HG03095 (cell line): ENCODE measurements around the gene XXYLT1.

ENCODE experiments used
- ATAC-seq: cut with Tn5 transposase; IDR thresholded peaks from one replicate; pipeline ENCODE4 v1.9.1; 2021; ENCODE audit warnings: moderate library complexity; ENCODE audit not compliant: unreplicated experiment

Gene XXYLT1

GRCh38 chr3:195071011-195071728 is 199.8 kb downstream of the XXYLT1 start:
- no peak for ATAC-seq

GRCh38 chr3:195070336-195070735 is 200.6 kb downstream of the XXYLT1 start:
- ATAC-seq, result no peak

GRCh38 chr3:195069501-195070251 is 201.3 kb downstream of the XXYLT1 start:
- no peak for ATAC-seq

GRCh38 chr3:195068084-195069080 is 202.6 kb downstream of the XXYLT1 start:
- ATAC-seq, result no peak

GRCh38 chr3:195066441-195066841 is 204.5 kb downstream of the XXYLT1 start:
- ATAC-seq, result no peak

GRCh38 chr3:195065864-195066185 is 205.1 kb downstream of the XXYLT1 start:
- no peak for ATAC-seq

- ATAC-seq, result no peak
Measured at GRCh38 chr3:195065142-195065863, 205.7 kb downstream of the XXYLT1 start.

GRCh38 chr3:195064300-195064931 is 206.5 kb downstream of the XXYLT1 start:
- ATAC-seq, result no peak

GRCh38 chr3:195063581-195064193 is 207.3 kb downstream of the XXYLT1 start:
- ATAC-seq, result no peak

- no peak for ATAC-seq
Measured at GRCh38 chr3:195062866-195063540, 208.0 kb downstream of the XXYLT1 start.

- ATAC-seq, result no peak
Measured at GRCh38 chr3:195061756-195062655, 209.0 kb downstream of the XXYLT1 start.

GRCh38 chr3:195060531-195061291 is 210.2 kb downstream of the XXYLT1 start:
- ATAC-seq, result no peak

GRCh38 chr3:195060217-195060481 is 210.8 kb downstream of the XXYLT1 start:
- no peak for ATAC-seq

GRCh38 chr3:195059471-195060216 is 211.3 kb downstream of the XXYLT1 start:
- no peak for ATAC-seq

- ATAC-seq, result no peak
Measured at GRCh38 chr3:195059006-195059350, 212.0 kb downstream of the XXYLT1 start.

GRCh38 chr3:195058336-195059005 is 212.5 kb downstream of the XXYLT1 start:
- no peak for ATAC-seq

- ATAC-seq, result no peak
Measured at GRCh38 chr3:195057716-195058115, 213.2 kb downstream of the XXYLT1 start.
